Right lobe of liver (tissue), 6 donors: ENCODE data around the gene LHX1. TPM values are rescaled to one million over a fixed set of nuclear protein-coding genes. Genes with fewer than 3 reads are reported as not detected.

Experiments
- ATAC-seq, 4 donors: fragments of 200-7000 bp; cut with Tn5 transposase; one replicate each; pipeline ENCODE4 v1.9.1; 2020; ENCODE audit warnings: mild to moderate bottlenecking in 4 of 4, moderate library complexity in 4 of 4
- DNase-seq, 3 donors: peaks; one replicate each; pipeline ENCODE4 v3.0.0-alpha.2; 2020
- H3K27ac ChIP-seq, 3 donors: fragments of 200-600 bp; one replicate each; pipeline ENCODE4 v1.8.0; 2022
- H3K27me3 ChIP-seq, 2 donors: fragments of 200-600 bp; one replicate each; pipeline ENCODE4 v1.8.0; 2022
- H3K36me3 ChIP-seq, 4 donors: fragments of 200-600 bp; sonication (generic) in 1 of 4; one replicate each; pipeline versions ENCODE4 v1.5.1 to v1.8.0; 2017 to 2022; ENCODE audit warnings: control low read depth in 1 of 4
- H3K4me1 ChIP-seq, 4 donors: fragments of 200-600 bp; sonication (generic) in 1 of 4; one replicate each; pipeline versions ENCODE4 v1.5.1 to v1.8.0; 2017 to 2022; ENCODE audit warnings: control low read depth in 1 of 4
- H3K4me3 ChIP-seq, 3 donors: fragments of 200-600 bp; one replicate each; pipeline ENCODE4 v1.8.0; 2022
- H3K9me3 ChIP-seq, 4 donors: fragments of 200-600 bp; sonication (generic) in 1 of 4; one replicate each; pipeline versions ENCODE4 v1.5.1 to v1.8.0; 2017 to 2022; ENCODE audit warnings: control low read depth in 1 of 4
- CTCF ChIP-seq, 4 donors: fragments of 200-600 bp in 3 of 4; fragments of 450-650 bp in 1 of 4; IDR thresholded peaks; one replicate each; pipeline versions ENCODE4 v1.5.1 to v1.8.0; 2016 to 2022; ENCODE audit warnings: antibody characterized with exemption in 4 of 4, mild to moderate bottlenecking in 2 of 4
- POLR2A ChIP-seq: fragments of 450-650 bp; IDR thresholded peaks from one replicate; pipeline ENCODE4 v1.6.1; 2017; ENCODE audit warnings: antibody characterized with exemption, mild to moderate bottlenecking
- WGBS: methylation state at CpG from one replicate; pipeline ENCODE4 v1.1.6; 2018; ENCODE audit warnings: low coverage, low lambda C conversion rate; ENCODE audit not compliant: insufficient coverage; ENCODE audit errors: missing lambda C conversion rate; 5-methylcytosine and 5-hydroxymethylcytosine counted together
- intact Hi-C, 2 donors: fragments of 100-400 bp; cut with DNase I; formaldehyde crosslinking; loops; one replicate each; pipeline versions ENCODE4 v1.11.2 to v1.14.1; 2022
- total RNA-seq, 6 experiments: library from RNA; depleted of rRNA in 2 of 6; stranded (reverse); fragments of >200 nt in 2 of 6; fragmentation: NEBNext Ultra II Directional in 3 of 6; extraction: Animal tissue kit (Norgen Biotek cat#: 25700) in 3 of 6; gene quantifications; one replicate each; pipeline versions ENCODE4 v1.1.0 to v1.2.4, GENCODE V29; 2016 to 2023
- donor health status: DM: no; HTN: yes; CAD: no.
- donor health status: DM: no; HTN: no; CAD: no.
- donor health status: DM: no; HTN: no; CAD: no.
- donor health status: DM: no; HTN: yes; CAD: no.
- donor health status: DM: no; HTN: yes; CAD: no.

LHX1 gene
- total RNA-seq, 6 experiments from 2014 or later: not detected

DNA sequence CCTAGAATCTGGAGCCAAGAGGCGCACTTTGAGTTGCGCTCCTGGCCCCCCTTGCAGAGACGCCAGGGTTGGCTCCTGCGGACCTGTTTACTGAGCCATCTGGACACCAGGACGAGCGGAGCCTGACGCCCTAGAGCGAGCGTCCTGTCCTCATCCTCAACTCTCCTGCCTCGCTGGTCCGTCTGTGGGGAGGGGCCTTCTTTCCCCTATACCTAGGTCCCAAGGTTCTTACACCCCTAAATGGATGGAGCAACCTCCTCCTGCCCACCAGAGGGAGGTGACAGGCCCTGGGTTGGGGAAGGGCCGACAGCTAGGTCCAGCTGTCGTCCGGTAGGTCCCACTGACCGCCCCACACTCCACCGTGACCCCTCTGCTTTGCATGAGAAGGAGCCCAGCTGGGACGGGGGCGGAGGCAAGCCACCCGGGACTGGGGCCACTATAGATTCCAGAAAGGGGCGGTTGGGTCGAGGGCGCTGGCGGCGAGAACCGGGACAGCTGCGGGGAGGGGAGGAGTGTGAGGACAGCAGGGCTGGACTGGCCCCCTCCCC is 3.1 kb upstream of the LHX1 start:
- Histone ChIP-seq H3K27me3 (peaks cover 28 to 73% of the 10 kb centered on the region in 2 donors), H3K4me1 (peaks cover 0 to 53% (median 12%) of the 10 kb centered on the region in 4 donors), H3K4me3 (no peak overlapping the region), H3K27ac (no peak overlapping the region), H3K9me3 (no peaks in the 10 kb centered on the region), H3K36me3 (no peaks in the 10 kb centered on the region)
- intact Hi-C loops: no loop called here
- 0% methylated on average over 3 of the region's 26 CpGs for WGBS
- ATAC-seq: no peak
- TF ChIP-seq CTCF (IDR thresholded peaks at IDR 0.05) (no peak), POLR2A (no peak)
- DNase-seq: no peak

- TF ChIP-seq POLR2A: no peak
- TF ChIP-seq CTCF (IDR thresholded peaks at IDR 0.05): no peak
- Histone ChIP-seq H3K27me3 (peaks cover 35 to 79% of the 10 kb centered on the region in 2 donors), H3K36me3 (no peaks in the 10 kb centered on the region), H3K4me1 (peaks cover 0 to 53% (median 12%) of the 10 kb centered on the region in 4 donors), H3K4me3 (no peak overlapping the region), H3K9me3 (no peaks in the 10 kb centered on the region), H3K27ac (no peak overlapping the region)
- WGBS: 5% methylated on average over 18 of the region's 79 CpGs
- ATAC-seq (no peak), DNase-seq (no peak)
- intact Hi-C loops: no loop called here
Measured at GRCh38 chr17:36934692-36935630, 2.3 kb upstream of the LHX1 start.

GRCh38 chr17:36935671-36936454 is 1.4 kb upstream of the LHX1 start:
- ATAC-seq: no peak
- intact Hi-C loops: no loop called here
- Histone ChIP-seq H3K27ac (no peak overlapping the region), H3K9me3 (no peaks in the 10 kb centered on the region), H3K27me3 (peaks cover 40 to 85% of the 10 kb centered on the region in 2 donors), H3K4me3 (no peak overlapping the region), H3K36me3 (no peaks in the 10 kb centered on the region), H3K4me1 (peaks cover 0 to 53% (median 12%) of the 10 kb centered on the region in 4 donors)
- WGBS: 3% methylated on average over 33 of the region's 49 CpGs
- no peak for DNase-seq
- no peak for TF ChIP-seq CTCF (IDR thresholded peaks at IDR 0.05)
- no peak for TF ChIP-seq POLR2A

DNA sequence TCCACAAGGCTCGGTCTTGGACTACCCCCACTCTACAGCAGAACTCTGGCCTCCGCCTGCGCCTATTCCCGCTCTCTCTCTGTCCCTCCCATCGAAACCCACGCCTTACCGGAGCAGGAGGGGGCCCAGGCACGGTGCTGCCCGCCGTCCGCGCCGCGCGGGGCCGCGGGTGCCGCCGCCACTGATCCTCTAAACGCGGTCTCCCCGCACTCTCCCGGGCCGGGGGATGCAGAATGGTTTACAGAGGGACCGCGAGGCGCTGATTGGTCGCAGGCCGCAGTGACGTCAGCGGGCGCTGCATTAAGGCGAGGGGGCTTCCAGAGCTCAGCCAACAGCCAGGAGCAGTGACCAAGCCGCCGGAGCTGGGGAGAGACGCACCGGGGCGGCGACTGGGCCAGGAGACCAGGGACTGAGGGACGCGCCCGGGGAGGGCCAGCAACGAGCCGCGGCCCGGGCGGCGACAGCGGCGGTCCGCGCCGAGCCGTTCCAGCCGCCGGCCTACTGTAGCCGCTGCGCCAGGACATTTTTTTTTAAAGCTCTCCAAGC is 747 bp upstream of the LHX1 start:
- TF ChIP-seq CTCF (IDR thresholded peaks at IDR 0.05): no peak
- no peak for TF ChIP-seq POLR2A
- 1% methylated on average over 29 of the region's 58 CpGs for WGBS
- no peaks in the 10 kb centered on the region for H3K9me3 ChIP-seq
- ATAC-seq (no peak), DNase-seq (no peak)
- peaks cover 43 to 85% of the 10 kb centered on the region in 2 donors for H3K27me3 ChIP-seq
- intact Hi-C loops: no loop called here
- no peak overlapping the region for H3K4me3 ChIP-seq
- no peak overlapping the region for H3K27ac ChIP-seq
- no peaks in the 10 kb centered on the region for H3K36me3 ChIP-seq
- H3K4me1 ChIP-seq: peaks cover 0 to 53% (median 12%) of the 10 kb centered on the region in 4 donors
